Adipocyte (in vitro differentiated cells): Measurements from ENCODE around the gene OVCA2.

Experiments
- DNase-seq: peaks from one replicate; pipeline ENCODE4 v3.0.0-alpha.2; 2015; ENCODE audit warnings: low read depth
- H3K27me3 ChIP-seq: replicated peaks from 2 replicates; pipeline ENCODE4 v1.7.0; 2013; ENCODE audit warnings: mild to moderate bottlenecking, low read length, moderate library complexity; ENCODE audit not compliant: control insufficient read depth, insufficient read depth
- H3K36me3 ChIP-seq: 2 replicates; pipeline ENCODE4 v1.7.0; 2013; ENCODE audit warnings: low read length, mild to moderate bottlenecking, moderate library complexity; ENCODE audit not compliant: control insufficient read depth, insufficient read depth, severe bottlenecking
- H3K4me1 ChIP-seq: 2 replicates; pipeline ENCODE4 v1.7.0; 2013; ENCODE audit warnings: mild to moderate bottlenecking, low read length, moderate library complexity; ENCODE audit not compliant: control insufficient read depth, insufficient read depth
- H3K4me3 ChIP-seq: 2 replicates; pipeline ENCODE4 v1.7.0; 2013; ENCODE audit warnings: mild to moderate bottlenecking, low read length, moderate library complexity
- H3K9ac ChIP-seq: 2 replicates; pipeline ENCODE4 v1.7.0; 2013; ENCODE audit warnings: mild to moderate bottlenecking, low read length, moderate library complexity
- H3K9me3 ChIP-seq: 2 replicates; pipeline ENCODE4 v1.7.0; 2013; ENCODE audit warnings: mild to moderate bottlenecking, low read length, moderate library complexity; ENCODE audit not compliant: control insufficient read depth

The OVCA2 gene

GRCh38 chr17:2050300-2051060, 8.7 kb downstream of the OVCA2 start:
- Histone ChIP-seq H3K27me3 (no peaks in the 10 kb centered on the region), H3K4me1 (peaks cover 8% of the 10 kb centered on the region), H3K9me3 (no peaks in the 10 kb centered on the region), H3K9ac (no peak overlapping the region), H3K36me3 (no peaks in the 10 kb centered on the region), H3K4me3 (peak overlapping the region; percentile 62)
- peak; percentile 86 for DNase-seq

GRCh38 chr17:2051061-2051932, 9.5 kb downstream of the OVCA2 start:
- peak; percentile 51 for DNase-seq
- no peaks in the 10 kb centered on the region for H3K27me3 ChIP-seq
- H3K4me1 ChIP-seq, result peaks cover 8% of the 10 kb centered on the region
- no peak overlapping the region for H3K9ac ChIP-seq
- H3K4me3 ChIP-seq, result no peak overlapping the region
- no peaks in the 10 kb centered on the region for H3K36me3 ChIP-seq
- no peaks in the 10 kb centered on the region for H3K9me3 ChIP-seq

- no peaks in the 10 kb centered on the region for H3K27me3 ChIP-seq
- no peak overlapping the region for H3K9ac ChIP-seq
- peaks cover 8% of the 10 kb centered on the region for H3K4me1 ChIP-seq
- H3K36me3 ChIP-seq, result no peaks in the 10 kb centered on the region
- DNase-seq, result no peak
- no peaks in the 10 kb centered on the region for H3K9me3 ChIP-seq
- H3K4me3 ChIP-seq, result no peak overlapping the region
These were observed 10.2 kb downstream of the OVCA2 start for GRCh38 chr17:2051933-2052559.

- no peaks in the 10 kb centered on the region for H3K9me3 ChIP-seq
- peak overlapping the region; percentile 50 for H3K4me3 ChIP-seq
- H3K4me1 ChIP-seq, result peaks cover 7% of the 10 kb centered on the region
- no peaks in the 10 kb centered on the region for H3K27me3 ChIP-seq
- peak; percentile 88 for DNase-seq
- no peak overlapping the region for H3K9ac ChIP-seq
- no peaks in the 10 kb centered on the region for H3K36me3 ChIP-seq
These were observed 11.8 kb downstream of the OVCA2 start for GRCh38 chr17:2053380-2054261.

GRCh38 chr17:2054262-2054511, 12.4 kb downstream of the OVCA2 start:
- no peaks in the 10 kb centered on the region for H3K9me3 ChIP-seq
- DNase-seq, result no peak
- peaks cover 2% of the 10 kb centered on the region for H3K4me1 ChIP-seq
- no peaks in the 10 kb centered on the region for H3K27me3 ChIP-seq
- H3K36me3 ChIP-seq, result no peaks in the 10 kb centered on the region
- no peak overlapping the region for H3K9ac ChIP-seq
- peak overlapping the region; percentile 50 for H3K4me3 ChIP-seq

- H3K36me3 ChIP-seq, result no peaks in the 10 kb centered on the region
- peak; percentile 94 for DNase-seq
- no peaks in the 10 kb centered on the region for H3K9me3 ChIP-seq
- H3K4me3 ChIP-seq, result peak within 1 kb of the TSS; percentile 80
- H3K27me3 ChIP-seq, result no peaks in the 10 kb centered on the region
- H3K9ac ChIP-seq, result peak within 1 kb of the TSS; percentile 91
- H3K4me1 ChIP-seq, result peaks cover 4% of the 10 kb centered on the region
These were observed 12.9 kb downstream of the OVCA2 start, which contains the start of gene HIC1 for GRCh38 chr17:2054512-2055291. Gene HIC1 (plus strand): TSS chr17:2055103. CDS start chr17:2056691, 1,588 bp downstream.

- no peaks in the 10 kb centered on the region for H3K27me3 ChIP-seq
- H3K9ac ChIP-seq, result peak overlapping the region; percentile 91
- peak overlapping the region; percentile 80 for H3K4me3 ChIP-seq
- peaks cover 12% of the 10 kb centered on the region for H3K4me1 ChIP-seq
- DNase-seq, result peak; percentile 65
- no peaks in the 10 kb centered on the region for H3K36me3 ChIP-seq
- H3K9me3 ChIP-seq, result no peaks in the 10 kb centered on the region
These were observed 13.7 kb downstream of the OVCA2 start for GRCh38 chr17:2055292-2056205.

- DNase-seq, result peak; percentile 59
- Histone ChIP-seq H3K27me3 (no peaks in the 10 kb centered on the region), H3K9me3 (no peaks in the 10 kb centered on the region), H3K9ac (peak overlapping the region; percentile 91), H3K36me3 (no peaks in the 10 kb centered on the region), H3K4me1 (peaks cover 21% of the 10 kb centered on the region), H3K4me3 (peak overlapping the region; percentile 80)
These were observed 14.7 kb downstream of the OVCA2 start for GRCh38 chr17:2056206-2057174.

- no peaks in the 10 kb centered on the region for H3K9me3 ChIP-seq
- no peaks in the 10 kb centered on the region for H3K36me3 ChIP-seq
- peak overlapping the region; percentile 67 for H3K4me3 ChIP-seq
- DNase-seq, result no peak
- peak overlapping the region; percentile 91 for H3K9ac ChIP-seq
- H3K4me1 ChIP-seq, result peaks cover 29% of the 10 kb centered on the region
- H3K27me3 ChIP-seq, result no peaks in the 10 kb centered on the region
These were observed 15.4 kb downstream of the OVCA2 start for GRCh38 chr17:2057175-2057759.
